HG03196 (cell line): ENCODE measurements around the gene KLF8.

Source experiments
- ATAC-seq: cut with Tn5 transposase; IDR thresholded peaks from one replicate; pipeline ENCODE4 v1.9.1; 2021; ENCODE audit not compliant: unreplicated experiment

Gene KLF8

DNA sequence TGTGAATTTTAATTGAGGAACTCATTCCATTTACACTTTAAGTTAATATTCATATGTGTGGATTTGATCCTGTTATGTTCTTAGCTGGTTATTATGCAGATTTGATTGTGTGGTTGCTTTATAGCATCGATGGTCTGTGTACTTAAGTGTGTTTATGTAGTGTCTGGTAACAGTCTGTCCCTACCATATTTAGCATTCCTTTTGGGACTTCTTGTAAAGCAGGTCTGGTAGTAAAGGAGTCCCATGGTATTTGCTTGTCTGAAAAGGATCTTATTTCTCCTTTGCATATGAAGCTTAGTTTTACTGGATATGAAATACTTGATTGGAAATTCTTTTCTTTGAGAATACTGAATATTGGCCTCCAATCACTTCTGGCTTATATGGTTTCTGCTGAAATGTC is 76.6 kb downstream of the KLF8 start:
- no peak for ATAC-seq

GRCh38 chrX:56309881-56310280 is 77.7 kb downstream of the KLF8 start:
- ATAC-seq: no peak

DNA sequence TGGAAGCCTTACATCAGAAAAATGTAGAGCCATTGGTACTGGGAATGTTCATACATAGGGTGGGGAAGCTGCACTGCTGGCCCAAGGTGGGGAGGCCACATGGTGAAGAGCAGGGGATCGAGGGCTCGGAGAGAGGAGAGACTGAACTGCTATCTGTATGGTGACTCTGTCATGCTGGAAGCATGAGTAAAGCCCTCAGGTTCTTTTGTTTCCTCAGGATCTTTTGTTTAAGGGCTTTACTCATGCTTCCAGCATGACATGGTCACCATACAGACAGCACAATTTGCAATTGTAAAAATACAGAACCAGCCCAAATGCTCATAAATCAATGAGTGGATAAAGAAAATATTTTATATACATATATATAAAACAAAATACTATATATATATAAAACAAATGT is 78.4 kb downstream of the KLF8 start:
- no peak for ATAC-seq

GRCh38 chrX:56313308-56313707 is 81.2 kb downstream of the KLF8 start:
- ATAC-seq: no peak

DNA sequence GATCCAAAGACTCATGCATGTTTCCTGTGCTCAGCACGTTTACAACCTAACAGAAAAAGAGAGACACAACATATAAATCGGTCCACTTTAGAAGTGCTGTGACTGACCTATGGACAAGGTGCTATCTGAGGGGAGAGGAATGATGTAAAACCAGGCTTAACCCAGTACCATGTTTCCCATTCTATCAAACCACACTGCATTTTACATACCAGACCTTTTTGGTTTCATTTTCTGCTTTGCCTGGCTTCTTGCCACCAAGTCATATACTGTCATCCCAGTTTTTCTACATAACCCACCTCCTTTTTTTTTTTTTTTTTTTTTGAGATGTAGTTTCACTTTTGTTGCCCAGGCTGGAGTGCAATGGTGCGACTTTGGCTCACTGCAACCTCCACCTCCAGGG is 82.2 kb downstream of the KLF8 start:
- no peak for ATAC-seq

DNA sequence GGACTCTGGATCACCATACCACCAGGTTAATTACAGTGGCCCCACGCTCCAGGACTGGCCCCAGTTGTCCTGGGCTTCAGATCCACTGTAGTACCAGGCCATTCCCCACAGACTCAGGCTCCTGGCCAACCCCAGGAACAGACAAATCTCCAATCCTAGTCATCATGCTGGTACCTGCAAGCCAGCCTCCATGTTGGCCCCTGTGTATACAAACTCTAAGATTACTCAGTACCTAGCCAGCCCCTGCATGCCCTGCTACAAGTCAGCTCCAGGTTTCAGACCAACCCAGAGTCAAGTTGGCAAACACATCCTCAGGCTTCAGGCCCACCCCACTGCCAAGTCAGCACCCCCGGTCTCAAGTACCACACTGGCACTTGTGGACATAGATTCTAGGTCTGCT is 85.9 kb downstream of the KLF8 start:
- ATAC-seq: no peak

- ATAC-seq: no peak
These were observed 87.0 kb downstream of the KLF8 start for GRCh38 chrX:56319165-56319564.
